NCI-H748 (cell line): ENCODE results near the gene LRRC58.
"Not testable (repeated sequence)": the region's sequence is repeated elsewhere in the genome, so short reads cannot be mapped to it uniquely, and the experiment has no call there.

Experiments used
- DNase-seq: peaks from one replicate; lab custom pipeline; 2025; ENCODE audit not compliant: unreplicated experiment; lab: John Stamatoyannopoulos, UW

LRRC58 gene

DNA sequence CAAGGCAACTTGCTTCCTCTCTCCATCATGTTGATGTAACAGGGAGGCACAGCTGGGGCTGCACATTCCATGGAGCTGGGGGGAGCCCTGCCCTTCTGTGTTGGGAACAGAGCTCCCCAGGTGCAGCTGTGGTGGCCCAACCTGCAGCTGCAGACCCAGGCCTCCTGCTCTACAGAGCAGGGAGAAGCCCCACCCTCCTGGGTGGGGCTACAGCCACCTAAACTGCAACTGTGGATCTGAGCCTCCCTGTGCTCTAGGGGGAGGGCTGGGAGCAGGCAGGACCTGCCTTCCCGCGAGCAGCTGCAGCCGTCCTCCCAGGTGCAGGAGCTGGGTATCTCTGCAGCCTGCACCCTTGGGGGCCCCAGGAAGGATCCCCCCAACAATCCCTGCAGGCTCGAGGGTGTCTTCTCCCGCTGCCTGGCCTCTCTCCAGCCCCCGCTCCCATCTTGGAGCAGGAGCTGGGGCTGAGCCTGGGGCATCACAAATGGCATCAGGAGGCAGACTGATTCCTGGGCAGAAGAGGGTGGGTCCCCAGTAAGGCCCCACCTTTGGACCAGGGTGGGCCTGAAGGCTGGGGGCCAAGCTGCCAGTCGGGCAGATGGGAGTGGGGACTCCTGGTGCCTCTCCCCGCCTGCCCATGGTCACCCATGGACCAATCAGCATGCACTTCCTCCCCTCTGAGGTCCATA is 7.4 kb downstream of the LRRC58 start:
- DNase-seq = no peak

DNA sequence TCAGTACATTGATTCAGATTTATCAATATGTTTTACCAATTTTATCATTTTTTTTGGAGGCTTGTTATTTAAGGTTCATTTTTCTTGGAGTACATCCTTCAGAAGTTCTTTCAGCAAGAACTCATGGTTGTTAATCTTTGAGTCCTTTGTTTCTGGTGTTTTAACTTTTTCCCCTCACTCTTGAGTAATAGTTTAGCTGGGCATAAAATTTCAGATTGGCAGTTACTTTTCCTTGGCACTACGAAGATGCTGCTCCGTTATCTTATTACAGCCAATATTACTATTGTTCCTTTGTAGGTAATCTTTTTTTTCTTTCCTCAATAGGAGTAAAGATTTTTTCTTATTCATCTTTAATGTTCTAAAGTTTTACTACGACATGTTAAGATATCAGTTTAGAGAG is 9.8 kb downstream of the LRRC58 start:
- DNase-seq = no peak

DNA sequence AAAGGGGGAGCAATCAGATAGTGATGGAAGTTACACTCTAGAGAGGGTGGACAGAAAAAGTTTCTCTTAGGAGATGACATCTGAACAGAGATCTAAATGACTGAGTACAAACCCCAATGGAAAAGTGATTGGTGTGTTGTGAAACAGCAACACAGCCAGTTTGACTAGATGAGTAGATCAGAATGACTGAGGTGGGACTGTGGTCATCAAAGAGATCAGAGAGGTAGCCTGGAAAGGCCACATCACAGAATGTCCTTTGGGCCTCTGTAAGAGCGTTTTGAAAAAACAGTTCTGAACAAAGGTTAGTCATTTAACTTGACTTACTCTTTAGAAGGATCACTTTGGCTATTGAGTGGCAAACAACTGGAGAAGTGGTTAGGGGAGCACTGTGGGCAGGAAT is 10.6 kb downstream of the LRRC58 start:
- no peak for DNase-seq

DNA sequence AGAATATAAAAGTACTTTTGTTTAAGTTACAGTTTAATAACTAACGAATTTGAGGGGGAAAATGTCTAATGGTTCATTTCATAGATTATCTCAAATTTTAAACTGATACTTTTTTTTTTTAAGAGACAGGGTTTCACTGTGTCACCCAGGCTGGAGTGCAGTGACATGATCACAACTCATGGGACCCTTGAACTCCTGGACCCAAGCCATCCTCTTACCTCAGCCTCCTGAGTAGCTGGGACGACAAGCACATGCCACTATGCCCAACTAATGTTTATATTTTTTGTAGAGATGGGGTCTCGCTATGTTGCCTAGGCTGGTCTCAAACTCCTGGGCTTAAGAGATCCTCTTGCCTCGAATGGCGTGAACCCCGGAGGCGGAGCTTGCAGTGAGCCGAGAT is 16.5 kb downstream of the LRRC58 start:
- DNase-seq = no peak

DNA sequence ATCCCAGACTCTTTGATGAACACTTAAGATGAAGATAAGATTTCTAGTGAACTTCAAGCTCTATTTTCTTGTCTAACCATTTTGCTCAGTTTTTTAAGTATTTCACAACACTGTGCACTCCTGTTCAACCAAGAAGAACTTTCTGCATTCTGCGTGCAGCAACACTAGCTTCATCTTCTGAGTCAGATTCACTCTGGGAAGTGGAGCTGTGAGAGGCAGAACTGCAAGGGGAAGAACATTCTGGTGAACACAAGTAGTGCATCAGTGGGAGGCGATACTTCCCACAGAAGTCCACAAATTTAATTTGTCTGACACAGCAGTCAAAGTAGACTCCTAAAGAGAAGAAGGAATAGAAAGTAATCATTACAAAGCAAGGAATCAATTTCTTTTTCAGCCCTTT is 18.1 kb downstream of the LRRC58 start:
- no peak for DNase-seq

DNA sequence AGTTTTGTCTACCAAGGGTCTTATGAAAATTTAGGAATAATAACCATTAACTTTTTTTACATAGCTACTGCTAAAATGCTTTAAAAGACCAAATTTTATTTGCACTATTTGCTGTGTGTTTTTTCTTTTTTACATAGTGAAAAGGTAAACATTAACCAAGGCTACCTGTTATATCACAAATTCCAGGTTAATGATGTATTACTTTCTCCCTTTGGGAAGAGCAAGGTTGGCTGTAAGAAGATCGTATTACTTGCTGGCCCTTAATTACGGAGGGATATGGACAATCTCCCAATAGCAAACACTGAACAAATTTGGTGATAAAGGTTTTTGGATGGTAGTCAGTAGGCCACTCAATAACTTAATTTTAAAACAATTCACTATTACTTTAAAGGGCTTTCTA is 22.4 kb downstream of the LRRC58 start:
- no peak for DNase-seq

DNA sequence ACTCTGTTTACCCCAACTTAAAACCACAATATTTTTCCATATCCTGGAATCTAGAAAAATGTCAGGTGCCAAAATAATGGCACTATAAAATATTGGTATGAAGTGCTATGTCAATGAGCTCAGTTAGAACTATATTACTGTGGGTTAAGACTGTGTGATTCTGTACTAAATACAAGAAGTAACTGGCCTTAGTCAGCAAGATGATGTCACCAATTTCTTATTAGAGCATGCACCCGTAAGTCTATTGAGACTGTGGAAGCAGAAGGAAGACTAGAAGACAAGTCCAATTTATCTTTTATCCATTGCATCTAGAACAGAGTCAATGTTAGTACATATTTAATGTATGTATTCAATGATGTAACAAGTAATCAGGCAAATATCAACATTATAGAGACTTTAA is 25.0 kb downstream of the LRRC58 start:
- no peak for DNase-seq

DNA sequence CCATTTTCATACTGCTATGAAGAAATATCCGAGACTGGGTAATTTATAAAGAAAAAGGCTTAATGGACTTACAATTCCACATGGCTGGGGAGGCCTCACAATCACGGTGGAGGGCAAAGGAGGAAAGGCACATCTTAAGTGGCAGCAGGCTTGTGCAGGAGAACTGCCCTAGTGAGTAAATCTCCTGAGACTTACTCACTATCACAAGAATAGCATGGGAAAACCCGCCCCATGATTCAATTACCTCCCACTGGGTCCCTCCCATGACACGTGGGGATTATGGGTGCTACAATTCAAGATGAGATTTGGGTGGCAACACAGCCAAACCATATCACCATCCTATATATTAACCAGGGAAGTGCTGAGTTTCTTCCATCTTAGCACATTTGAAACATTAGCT is 25.4 kb downstream of the LRRC58 start:
- not testable (repeated sequence) for DNase-seq

DNA sequence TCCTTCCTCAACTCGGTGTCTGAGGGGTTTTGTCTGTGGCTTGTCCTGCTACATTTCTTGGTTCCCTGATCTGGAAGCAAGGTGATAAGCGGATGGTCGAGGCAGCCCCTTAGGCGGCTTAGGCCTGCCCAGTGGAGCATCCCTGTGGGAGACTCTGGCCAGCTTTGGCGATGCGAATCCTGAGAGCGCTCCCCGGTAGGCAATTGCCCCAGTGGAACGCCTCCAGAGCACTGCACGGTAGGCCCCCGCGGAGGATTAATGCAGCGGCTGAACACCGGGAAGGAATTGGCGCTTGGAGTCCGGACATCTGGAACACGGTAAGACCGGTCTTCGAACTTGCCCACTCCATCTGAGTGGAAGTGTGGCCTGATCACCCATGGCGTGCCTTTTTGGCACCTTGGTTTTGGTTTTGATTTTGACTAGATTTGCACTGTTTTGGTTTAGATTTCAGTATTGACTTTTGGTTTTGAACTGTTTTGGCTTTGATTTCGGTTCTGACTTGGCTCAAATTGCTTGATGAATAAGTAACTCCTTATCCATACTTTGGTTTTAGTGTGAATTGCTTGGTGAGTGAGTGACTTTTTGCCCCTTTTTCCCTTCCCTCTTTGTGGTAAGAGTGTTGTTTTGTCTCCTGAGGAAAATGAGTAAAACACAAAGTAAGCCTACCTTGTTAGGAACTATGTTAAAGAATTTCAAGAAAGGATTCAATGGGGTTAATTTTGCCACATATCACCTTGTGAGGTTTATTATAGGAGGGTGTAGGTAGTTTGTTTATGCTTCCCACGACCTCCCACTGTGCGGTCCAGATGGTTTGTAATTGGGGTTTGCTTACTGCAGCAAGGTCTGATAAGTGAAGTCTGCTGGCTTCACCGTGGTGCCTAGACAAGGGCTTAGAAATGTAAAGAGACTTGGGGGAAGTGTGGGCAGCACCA is 37.0 kb downstream of the LRRC58 start:
- no peak for DNase-seq

DNA sequence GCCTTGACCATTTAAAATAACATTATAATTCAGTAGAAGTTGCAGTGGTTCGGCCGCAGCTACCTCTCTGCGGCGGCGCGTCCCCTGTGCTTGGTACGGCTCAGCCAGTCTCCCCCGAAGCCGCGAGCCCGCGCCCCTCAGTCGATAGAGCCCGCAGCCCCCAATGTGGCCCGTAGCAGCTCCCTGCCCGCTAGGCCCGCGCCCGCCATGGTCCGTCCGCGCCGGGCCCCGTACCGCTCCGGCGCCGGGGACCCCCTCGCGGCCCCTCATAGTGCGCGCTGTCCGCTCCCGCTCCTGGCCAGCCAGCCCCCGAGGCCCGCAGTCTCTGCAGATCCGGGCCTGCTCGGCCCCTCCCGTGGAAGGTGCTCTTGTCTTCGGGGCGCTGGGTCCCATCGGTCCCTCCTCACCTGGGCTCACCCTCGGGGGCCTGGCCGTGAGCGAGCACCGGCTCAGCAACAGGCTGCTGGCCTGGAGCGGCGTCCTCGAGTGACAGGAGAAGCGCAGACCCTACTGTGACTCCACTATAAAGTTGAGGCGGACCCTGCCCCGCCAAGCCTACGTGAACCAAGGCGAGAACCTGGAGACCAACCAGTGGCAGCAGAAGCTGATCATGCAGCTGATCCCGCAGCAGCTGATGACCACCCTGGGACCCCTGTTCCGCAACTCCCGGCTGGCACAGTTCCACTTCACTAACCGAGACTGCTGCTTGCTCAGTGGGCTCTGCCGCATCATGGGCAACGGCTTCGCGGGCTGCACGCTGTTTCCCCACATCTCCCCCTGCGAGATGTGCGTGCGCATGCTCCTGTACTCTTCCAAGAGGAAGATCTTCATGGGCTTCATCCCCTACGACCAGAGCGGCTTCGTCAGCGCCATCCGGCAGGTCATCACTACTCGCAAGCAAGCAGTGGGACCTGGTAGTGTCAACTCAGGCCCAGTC is 42.4 kb downstream of the LRRC58 start:
- no peak for DNase-seq

DNA sequence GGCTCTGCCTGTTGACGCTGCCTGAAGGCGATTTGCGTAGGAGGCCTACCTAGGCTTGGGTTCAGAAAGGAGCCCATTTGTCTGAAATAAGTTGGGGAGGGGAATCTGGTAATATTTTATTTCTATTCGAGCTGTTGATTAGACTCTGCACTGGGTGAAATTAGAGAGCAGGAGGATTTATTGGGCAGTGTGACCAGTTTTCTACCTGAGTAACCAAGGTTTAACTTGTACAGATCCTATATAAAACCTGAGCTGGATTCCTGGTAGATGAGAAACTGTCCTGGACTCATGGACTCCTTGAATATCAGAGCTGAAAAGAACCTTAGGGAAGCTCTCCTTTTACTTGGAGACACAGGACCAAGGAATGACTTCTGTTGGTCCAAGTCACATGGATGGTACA is 44.5 kb downstream of the LRRC58 start:
- no peak for DNase-seq

DNA sequence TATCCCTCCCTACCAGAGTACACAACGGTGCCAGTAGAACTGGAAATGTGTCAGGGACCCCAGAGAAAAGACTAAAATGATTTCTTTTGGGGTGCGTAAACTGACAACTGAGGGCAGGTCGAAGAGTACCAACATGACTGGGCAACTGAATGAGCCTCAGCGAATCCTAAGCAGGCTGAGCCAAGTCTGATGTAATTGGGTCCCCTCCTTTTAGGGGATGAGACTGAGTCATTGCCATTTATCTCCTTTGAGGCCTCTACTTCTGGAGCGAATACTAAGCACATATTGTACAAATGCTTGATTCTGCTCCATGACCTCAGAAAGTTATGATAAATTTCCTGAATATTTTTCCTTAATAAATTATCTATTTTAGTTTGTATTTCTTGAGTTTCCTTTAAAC is 46.8 kb downstream of the LRRC58 start:
- DNase-seq = no peak

DNA sequence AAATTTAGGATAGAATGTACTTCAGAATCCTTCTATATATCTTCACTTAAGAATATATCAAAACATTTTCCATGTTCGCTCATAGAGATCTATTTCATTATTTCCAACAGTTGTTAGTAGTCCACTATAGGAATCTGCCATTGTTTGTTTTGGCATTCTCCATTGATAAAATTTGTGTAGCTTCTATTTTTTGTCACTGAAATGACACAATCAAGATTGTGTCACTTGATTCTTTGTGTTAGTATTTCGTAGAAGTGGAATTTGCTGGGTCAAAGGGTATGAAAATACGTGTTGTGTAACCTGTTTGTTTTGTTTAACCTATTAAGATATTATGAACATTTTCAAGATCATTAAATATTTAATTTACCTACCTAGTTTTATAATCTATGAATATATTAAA is 48.2 kb downstream of the LRRC58 start:
- no peak for DNase-seq

DNA sequence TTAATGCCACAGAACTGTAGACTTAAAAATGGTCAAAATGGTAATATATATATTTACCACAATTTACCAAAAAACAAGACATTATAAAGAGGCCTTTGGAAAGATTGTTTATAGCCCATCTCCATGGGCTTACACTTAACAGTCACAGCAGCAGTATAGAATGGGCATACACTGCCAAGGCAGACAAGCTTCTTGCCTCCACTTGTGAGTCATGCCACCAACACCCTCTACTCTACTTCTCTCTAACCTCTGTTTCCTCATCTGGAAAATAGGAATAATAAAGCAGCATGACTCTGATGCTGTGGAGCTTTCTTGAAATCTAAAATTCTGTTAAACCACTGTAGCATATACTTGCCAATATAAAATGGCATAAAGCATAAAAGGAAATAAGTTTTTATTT is 49.8 kb downstream of the LRRC58 start:
- no peak for DNase-seq

DNA sequence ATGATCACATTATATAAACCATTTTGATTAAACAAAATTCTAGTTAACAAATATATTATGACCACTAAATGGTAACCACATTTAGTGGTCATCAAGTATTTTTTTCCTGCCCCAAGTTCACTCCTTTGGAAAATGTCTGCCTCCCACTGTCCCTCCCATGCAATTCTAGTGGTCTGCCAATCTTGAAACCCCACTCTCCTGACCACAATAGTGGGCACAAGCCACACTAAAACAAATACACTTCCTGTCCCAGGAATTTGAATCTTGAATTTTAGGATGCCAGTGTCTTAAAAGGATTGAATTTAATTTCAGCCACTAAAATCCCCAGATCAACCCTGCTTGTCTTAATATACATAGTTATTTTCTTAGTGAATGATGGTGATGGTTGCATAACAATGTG is 50.2 kb downstream of the LRRC58 start:
- DNase-seq = no peak

DNA sequence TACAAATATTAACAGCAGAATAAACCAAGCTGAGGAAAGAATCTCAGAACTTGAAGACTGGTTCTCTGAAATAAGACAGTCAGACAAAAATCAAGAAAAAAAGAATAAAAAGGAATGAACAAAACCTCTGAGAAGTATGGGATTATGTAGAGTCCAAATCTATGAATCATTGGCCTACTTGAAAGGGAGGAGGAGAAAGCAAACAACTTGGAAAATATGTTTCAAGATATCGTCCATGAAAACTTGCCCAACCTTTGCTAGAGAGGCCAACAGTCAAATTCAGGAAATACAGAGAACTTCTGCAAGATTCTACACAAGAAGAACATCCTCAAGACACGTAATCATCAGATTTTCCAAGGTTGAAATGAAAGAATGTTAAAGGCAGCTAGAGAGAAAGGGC is 57.6 kb downstream of the LRRC58 start:
- not testable (repeated sequence) for DNase-seq

DNA sequence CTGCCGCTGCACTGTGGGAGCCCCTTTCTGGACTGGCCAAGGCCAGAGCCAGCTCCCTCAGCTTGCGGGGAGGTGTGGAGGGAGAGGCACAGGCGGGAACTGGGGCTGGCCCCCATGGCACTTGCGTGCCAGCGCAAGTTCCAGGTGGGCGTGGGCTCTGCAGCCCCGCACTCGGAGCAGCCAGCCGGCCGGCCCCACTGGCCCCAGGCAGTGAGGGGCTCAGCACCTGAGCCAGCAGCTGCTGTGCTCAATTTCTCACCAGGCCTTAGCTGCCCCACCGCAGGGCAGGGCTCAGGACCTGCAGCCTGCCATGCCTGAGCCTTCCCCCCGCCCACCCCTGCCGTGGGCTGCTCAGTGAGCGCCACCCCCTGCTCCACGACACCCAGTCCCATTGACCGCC is 59.5 kb downstream of the LRRC58 start:
- no peak for DNase-seq

DNA sequence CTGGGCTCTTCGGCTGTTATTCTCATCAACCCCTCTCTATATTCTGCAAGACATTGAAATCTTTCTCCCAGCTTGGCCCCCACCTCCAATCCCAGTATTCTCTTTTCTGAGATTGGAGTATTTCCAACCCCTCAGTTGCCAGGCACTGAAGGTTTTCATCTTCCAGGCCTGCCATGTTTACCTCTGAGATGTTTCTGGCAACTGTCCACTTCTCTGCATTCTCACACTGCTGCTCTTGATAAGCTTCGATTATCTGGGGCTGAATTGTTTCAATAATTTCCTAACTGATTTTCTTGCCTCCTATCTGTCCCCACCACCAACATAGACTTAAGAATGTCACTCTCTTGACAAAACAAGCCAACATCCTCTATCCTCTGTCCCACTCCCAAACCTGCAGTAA is 62.7 kb downstream of the LRRC58 start:
- peak; percentile 2 for DNase-seq

DNA sequence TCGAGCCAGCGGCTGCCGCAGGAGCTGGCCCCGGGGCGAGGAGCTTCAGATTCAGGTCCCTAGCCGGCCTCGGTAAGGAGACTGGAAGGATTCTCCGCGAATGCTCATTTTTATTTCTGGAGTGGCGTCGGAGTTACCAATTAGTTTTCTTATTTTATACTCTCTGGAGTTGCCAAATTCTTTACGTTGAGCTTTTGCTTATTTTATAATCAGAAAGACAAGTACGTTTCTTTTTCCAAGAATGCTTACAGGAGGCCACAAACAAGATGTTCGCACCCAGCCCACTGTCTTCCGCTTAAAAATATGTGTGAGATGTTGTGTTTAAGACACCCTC is 63.7 kb downstream of the LRRC58 start:
- DNase-seq = no peak

DNA sequence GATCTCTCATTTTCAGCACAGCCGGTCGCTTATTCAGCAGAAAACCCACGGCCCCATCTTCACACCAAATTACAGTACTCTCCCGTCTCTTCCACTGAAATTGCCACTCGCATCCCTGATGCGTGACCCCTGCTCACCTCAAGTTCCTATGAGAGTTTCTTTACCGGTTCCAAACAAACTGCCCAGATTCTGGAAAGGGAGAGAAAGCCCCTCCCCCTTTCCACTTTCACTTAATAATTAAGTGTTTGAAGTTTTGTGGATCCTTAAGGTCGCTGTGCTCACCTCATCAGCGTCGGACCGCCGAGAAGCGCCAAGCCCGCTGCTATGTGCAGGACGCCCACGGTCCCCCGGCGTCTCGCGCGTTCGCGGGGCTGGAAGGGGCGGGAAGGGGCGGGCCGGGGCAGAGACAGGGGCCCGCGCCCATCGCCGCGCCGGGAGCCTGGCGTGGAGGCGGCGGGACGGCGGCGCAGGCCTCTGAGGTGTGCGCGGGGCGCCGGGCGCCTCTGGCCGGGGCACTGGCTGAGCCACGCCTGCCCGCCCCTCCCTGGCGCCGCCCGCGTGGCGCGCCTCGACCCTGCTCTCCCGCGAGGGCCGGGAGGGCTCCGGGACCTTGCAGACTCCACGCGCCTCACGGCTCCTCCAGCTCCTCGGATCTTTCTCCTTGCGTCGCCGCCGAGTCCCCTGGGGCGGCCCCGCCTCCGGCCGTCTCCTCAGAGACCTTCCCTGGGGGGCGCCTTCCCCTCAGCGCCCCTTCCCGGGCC is 64.2 kb downstream of the LRRC58 start, which contains the start of gene GPR156:
TSS of gene GPR156 (minus strand) at position 476 of the 761 bp plus-strand sequence. CDS start 41,124 bp downstream, outside the sequence.
- DNase-seq = peak; percentile 34

DNA sequence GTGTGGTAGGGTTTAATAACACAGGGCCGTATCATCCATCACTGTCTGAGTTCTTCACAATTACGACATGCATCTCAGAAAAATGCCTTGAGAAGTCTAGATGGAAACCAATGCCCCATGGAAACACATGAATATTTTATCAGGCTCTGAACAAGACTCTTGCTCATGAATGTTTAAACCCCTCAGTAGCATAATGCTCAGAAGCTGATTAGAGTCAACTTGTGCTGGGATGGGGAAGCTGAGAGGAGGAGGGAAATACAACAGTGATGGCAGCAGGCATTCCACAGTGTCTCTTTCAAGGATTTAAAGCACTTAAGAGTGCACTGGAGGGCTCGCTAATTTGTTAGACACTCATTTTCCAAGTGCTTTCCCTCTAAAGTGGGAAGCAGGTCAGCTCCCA is 67.9 kb downstream of the LRRC58 start:
- DNase-seq = no peak
